ENCODE results near the gene PTPN1.
A peak's percentile ranks its signal among the peaks of the same experiment; 100 is the strongest.

PTPN1 gene

GRCh38 chr20:50514035-50514337 is 3.8 kb downstream of the PTPN1 start:
- H3K4me3 Mint-ChIP-seq, result peak overlapping the region in 2 of 3 experiments; percentile 9 to 22
- H3K9me3 Mint-ChIP-seq, result no peaks in the 10 kb centered on the region
- H3K27me3 Mint-ChIP-seq (ENCODE audit: low read depth), result no peaks in the 10 kb centered on the region
- TF ChIP-seq CTCF (IDR thresholded peaks at IDR 0.05; ENCODE audit: unreplicated experiment in 3 of 3), result no peak
- H3K4me1 Mint-ChIP-seq, result peaks cover 54% of the 10 kb centered on the region
- peak overlapping the region in 1 of 3 experiments; percentile 46 for H3K27ac Mint-ChIP-seq
- H3K36me3 Mint-ChIP-seq (ENCODE audit: low read depth), result no peaks in the 10 kb centered on the region

- Mint-ChIP-seq H3K36me3 (ENCODE audit: low read depth) (no peaks in the 10 kb centered on the region), H3K27ac (no peak overlapping the region), H3K4me3 (peak overlapping the region in 2 of 3 experiments; percentile 31 to 36), H3K4me1 (peaks cover 62% of the 10 kb centered on the region), H3K27me3 (ENCODE audit: low read depth) (no peaks in the 10 kb centered on the region), H3K9me3 (no peaks in the 10 kb centered on the region)
- no peak for TF ChIP-seq CTCF (IDR thresholded peaks at IDR 0.05; ENCODE audit: unreplicated experiment in 3 of 3)
Observed at GRCh38 chr20:50514750-50515149, 4.6 kb downstream of the PTPN1 start.

- TF ChIP-seq CTCF (IDR thresholded peaks at IDR 0.05; ENCODE audit: unreplicated experiment in 3 of 3), result no peak
- no peaks in the 10 kb centered on the region for H3K27me3 Mint-ChIP-seq (ENCODE audit: low read depth)
- no peak overlapping the region for H3K4me3 Mint-ChIP-seq
- H3K36me3 Mint-ChIP-seq (ENCODE audit: low read depth), result peaks cover 2% of the 10 kb centered on the region
- no peaks in the 10 kb centered on the region for H3K9me3 Mint-ChIP-seq
- H3K27ac Mint-ChIP-seq, result no peak overlapping the region
- peaks cover 62% of the 10 kb centered on the region for H3K4me1 Mint-ChIP-seq
Observed at GRCh38 chr20:50515471-50516106, 5.4 kb downstream of the PTPN1 start.

GRCh38 chr20:50516180-50516934 is 6.2 kb downstream of the PTPN1 start:
- Mint-ChIP-seq H3K9me3 (no peaks in the 10 kb centered on the region), H3K36me3 (ENCODE audit: low read depth) (peaks cover 4% of the 10 kb centered on the region), H3K27me3 (ENCODE audit: low read depth) (no peaks in the 10 kb centered on the region), H3K4me1 (peaks cover 56% of the 10 kb centered on the region), H3K27ac (peak overlapping the region in 1 of 3 experiments; percentile 43), H3K4me3 (no peak overlapping the region)
- no peak for TF ChIP-seq CTCF (IDR thresholded peaks at IDR 0.05; ENCODE audit: unreplicated experiment in 3 of 3)

GRCh38 chr20:50516935-50517816 is 7.0 kb downstream of the PTPN1 start:
- Mint-ChIP-seq H3K27ac (peak overlapping the region in 1 of 3 experiments; percentile 43), H3K27me3 (ENCODE audit: low read depth) (no peaks in the 10 kb centered on the region), H3K4me3 (no peak overlapping the region), H3K9me3 (no peaks in the 10 kb centered on the region), H3K36me3 (ENCODE audit: low read depth) (peaks cover 4% of the 10 kb centered on the region), H3K4me1 (peaks cover 48% of the 10 kb centered on the region)
- no peak for TF ChIP-seq CTCF (IDR thresholded peaks at IDR 0.05; ENCODE audit: unreplicated experiment in 3 of 3)

Measured in nephron (organoid).